ENCODE measurements around the gene VSNL1.

Gene VSNL1

GRCh38 chr2:17579605-17580318 is 39.3 kb downstream of the VSNL1 start:
- TF ChIP-seq CTCF (conservative IDR thresholded peaks at IDR 0.05; ENCODE audit: low read depth): no peak
- no peak for DNase-seq (ENCODE audit: low spot score)
- ChIA-PET POLR2A (ENCODE audit: low non-redundant PET) (no interaction called here), CTCF (interaction anchor here (0.6 kb wide), 1 partner anchor 17 kb away, joined by 4 read pairs; no protein-coding TSS in a partner anchor)
- no peak overlapping the region for H3K27ac ChIP-seq

DNA sequence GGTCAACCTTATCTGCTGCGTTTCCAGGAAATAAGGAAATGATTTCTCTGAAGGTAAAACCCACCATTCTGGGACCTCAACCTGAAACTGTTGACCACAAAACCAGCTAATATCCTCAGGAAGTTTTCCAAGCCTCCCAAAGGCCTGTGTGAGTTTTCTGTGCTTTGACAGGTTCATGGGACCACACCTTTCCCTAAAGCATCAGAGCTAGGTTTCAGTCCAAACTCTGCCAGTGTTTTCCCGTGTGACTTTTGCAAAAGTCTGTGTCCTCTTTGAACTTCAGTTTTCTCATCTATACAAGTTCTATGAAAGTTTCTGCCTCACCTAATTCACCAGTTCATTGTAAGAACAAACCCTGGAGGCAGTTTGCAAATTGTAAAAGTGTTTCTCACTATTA is 39.8 kb downstream of the VSNL1 start:
- CTCF ChIA-PET: no interaction called here
- TF ChIP-seq CTCF (conservative IDR thresholded peaks at IDR 0.05; ENCODE audit: low read depth): no peak
- DNase-seq (ENCODE audit: low spot score): no peak
- POLR2A ChIA-PET (ENCODE audit: low non-redundant PET): no interaction called here
- H3K27ac ChIP-seq: no peak overlapping the region

DNA sequence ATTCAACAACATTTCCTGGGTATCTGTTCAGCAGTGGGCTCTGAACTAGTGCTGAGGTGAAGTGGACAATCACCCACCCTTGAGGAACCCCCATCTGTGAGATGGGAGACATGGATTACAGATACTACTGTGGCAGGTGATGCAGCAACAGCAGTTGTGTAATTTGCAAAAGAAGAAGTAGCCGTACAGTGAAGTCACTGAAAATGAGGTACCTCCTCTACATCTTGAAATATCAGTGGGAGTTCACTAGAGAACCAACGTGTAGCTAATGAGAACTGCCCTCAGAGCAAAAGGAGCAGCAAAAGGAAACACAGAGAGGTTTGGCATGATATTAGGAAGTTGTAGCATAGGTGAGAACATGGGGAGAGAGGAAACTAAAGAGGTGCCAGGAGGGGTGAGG is 41.3 kb downstream of the VSNL1 start:
- H3K27ac ChIP-seq: no peak overlapping the region
- DNase-seq (ENCODE audit: low spot score): no peak
- ChIA-PET CTCF (no interaction called here), POLR2A (ENCODE audit: low non-redundant PET) (no interaction called here)
- TF ChIP-seq CTCF (conservative IDR thresholded peaks at IDR 0.05; ENCODE audit: low read depth): no peak

GRCh38 chr2:17583166-17583565 is 42.7 kb downstream of the VSNL1 start:
- no peak overlapping the region for H3K27ac ChIP-seq
- ChIA-PET POLR2A (ENCODE audit: low non-redundant PET) (no interaction called here), CTCF (no interaction called here)
- no peak for TF ChIP-seq CTCF (conservative IDR thresholded peaks at IDR 0.05; ENCODE audit: low read depth)
- no peak for DNase-seq (ENCODE audit: low spot score)

DNA sequence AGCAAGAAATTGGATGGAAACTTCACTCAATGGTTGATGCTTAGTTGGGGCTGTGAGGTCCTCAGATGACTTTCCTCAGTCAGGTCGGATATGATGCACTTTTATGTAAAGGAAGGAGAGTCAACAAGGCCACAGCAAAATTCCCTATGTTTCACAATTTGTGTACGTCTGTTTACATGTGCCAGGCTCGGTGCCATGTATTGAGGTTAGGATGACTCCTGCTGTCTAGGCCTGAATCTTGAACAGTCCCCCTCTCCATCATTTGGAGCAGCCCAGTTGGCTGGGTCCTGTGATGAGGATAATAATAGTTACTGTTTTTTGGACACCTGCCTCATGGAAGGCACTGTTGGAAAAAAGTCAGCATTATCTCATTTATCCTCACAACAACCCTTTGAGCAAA is 43.1 kb downstream of the VSNL1 start:
- POLR2A ChIA-PET (ENCODE audit: low non-redundant PET): no interaction called here
- CTCF ChIA-PET: no interaction called here
- DNase-seq (ENCODE audit: low spot score): no peak
- H3K27ac ChIP-seq: no peak overlapping the region
- TF ChIP-seq CTCF (conservative IDR thresholded peaks at IDR 0.05; ENCODE audit: low read depth): no peak

DNA sequence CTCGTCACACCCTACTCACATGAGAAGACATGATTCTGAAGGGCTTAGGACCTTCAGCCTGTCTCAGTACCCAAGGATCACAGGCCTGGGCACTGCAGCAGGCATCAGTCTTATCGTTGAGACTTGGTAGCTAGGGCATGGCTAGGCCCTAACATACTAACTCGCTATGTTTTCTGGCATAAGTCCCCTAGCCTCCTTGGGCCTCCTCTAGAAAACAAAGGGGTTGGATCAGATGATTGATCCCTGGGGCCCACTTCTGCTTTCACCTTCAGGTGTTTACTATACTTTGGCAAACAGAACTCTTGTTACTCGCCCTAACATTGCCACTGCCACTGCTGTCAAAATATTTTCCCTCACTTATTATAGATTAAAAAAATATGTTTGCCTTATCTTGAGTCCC is 44.2 kb downstream of the VSNL1 start:
- no peak for DNase-seq (ENCODE audit: low spot score)
- ChIA-PET POLR2A (ENCODE audit: low non-redundant PET) (no interaction called here), CTCF (no interaction called here)
- TF ChIP-seq CTCF (conservative IDR thresholded peaks at IDR 0.05; ENCODE audit: low read depth): no peak
- H3K27ac ChIP-seq: no peak overlapping the region
